Stimulated activated CD4-positive, alpha-beta T cell treated with anti-CD3 and anti-CD28 coated beads, Interleukin-15, amount 100 ng/mL, for 1 hour (primary cell): Measurements from ENCODE around the gene LAMC2.

Source experiments
- DNase-seq, 2 donors: peaks; one replicate each; pipeline ENCODE4 v3.0.0-alpha.2; 2020; ENCODE audit warnings: low read depth in 1 of 2, low spot score in 1 of 2

LAMC2 gene

DNA sequence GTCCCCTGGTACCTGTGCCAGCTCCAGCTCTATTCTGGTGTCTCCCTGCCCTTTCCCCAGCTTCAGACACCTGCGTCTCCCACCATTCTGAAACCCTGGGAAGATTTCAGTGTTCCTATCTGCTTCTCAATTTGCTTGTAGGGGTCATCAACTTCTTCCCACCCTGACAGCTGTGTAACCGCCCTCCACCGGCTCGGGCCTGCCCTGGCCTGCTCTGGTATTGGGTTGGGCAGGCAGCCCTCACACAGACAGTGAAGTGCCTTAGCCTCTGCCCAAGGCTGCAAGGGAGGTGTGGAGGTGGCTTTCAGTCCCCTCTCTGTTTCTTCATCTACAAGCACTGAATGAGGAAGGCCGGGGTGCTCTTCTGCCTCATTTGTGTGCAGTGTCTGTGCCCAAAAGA, 97.2 kb downstream of the LAMC2 start:
- DNase-seq, result no peak

DNA sequence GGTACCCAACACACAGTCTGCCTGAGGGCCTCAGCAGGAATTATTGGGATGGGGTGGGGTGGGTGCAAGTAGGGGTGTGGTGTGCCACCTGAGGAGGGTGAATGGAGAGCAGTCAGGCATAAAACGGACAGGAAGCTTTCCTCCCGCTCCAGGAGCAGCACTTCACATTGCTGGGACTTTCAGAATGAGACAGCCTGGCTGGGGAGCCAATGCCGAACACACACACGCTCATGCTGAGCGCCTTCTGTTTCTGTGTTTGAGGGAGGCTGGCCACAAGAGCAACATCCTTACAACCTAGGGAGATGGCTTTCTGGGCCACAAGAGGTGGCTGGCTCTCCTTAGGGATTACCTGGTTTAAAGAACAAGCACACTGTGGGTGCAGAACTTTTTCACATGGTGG, 98.0 kb downstream of the LAMC2 start:
- DNase-seq, result no peak

DNA sequence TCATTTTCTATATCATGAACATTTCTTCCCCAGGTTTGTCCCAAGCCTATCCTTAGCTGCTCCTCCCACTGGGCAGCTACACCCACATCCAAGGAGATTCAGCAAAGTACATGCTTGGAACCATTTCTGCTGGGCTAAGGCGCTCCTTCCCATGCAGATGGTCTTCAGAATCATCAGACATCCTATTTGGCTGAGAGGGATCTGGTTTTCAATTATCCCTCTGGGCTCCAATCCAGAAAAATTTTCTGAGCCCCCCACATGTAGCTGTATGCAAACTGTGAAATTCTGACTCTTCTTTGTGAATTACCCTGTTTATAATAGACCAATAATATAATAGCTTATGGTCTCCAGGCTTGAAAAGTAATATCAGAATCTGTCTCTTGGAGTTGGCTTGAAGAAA, 99.2 kb downstream of the LAMC2 start:
- no peak for DNase-seq

DNA sequence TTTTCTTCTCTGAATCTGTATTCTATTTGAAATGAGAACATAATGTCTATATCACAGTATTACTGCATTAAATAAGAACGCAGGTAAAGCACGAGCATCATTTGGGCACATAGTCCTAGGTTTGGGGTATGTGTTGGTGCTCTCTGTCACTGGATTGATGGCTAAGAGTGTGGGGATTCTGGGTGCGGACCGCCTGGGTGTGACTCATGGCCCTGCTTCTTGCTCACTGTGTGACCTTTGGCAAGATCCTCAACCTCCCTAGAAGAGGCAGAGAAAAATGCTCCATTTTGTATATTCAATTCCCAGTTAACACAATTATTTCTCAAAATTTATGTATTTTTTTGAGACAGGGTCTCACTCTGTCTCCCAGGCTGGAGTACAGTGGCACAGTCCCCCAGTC, 99.7 kb downstream of the LAMC2 start:
- no peak for DNase-seq

DNA sequence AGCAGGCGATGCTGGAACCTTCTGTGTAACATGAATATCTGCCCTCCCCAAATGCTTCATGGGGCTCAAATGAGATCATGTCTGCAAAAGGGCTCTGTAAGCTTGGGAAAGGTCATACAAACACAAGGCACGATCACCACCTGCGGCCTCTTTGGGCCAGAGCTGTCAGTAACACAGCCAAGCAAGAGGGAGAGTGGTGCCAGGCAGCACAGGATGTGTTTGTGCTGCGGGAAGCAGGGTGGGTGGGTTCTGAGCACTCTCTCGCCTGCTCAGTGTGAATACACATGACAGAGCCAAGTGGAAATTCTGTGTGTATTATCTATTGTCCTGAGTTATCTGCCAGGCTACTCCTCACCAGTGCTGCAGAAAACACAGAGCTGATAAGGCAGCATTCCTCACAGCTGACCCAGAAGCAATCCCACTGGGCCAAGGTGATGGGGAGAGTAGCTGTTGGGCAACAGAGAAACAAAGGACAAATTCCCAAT, 101.2 kb downstream of the LAMC2 start:
- DNase-seq, result no peak

DNA sequence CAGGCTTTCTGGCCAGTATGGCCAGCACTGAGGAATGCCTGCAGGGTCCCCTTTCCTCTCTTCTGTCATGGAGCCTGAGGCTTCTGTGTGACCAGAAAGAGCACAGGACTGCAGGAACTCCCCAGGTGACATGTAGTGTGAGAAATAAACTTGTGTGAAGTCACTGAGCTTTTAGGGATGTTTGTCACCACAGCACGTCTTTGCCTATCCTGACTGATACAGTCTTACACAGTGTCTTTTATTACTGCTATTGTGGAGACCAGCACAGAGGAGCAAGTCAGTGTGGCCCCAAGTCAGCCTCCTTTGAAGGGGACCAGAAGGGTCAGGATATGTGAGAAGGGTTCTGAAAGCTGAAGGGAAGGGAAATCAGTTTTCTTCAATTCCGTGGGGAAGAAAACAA, 102.5 kb downstream of the LAMC2 start:
- no peak for DNase-seq

DNA sequence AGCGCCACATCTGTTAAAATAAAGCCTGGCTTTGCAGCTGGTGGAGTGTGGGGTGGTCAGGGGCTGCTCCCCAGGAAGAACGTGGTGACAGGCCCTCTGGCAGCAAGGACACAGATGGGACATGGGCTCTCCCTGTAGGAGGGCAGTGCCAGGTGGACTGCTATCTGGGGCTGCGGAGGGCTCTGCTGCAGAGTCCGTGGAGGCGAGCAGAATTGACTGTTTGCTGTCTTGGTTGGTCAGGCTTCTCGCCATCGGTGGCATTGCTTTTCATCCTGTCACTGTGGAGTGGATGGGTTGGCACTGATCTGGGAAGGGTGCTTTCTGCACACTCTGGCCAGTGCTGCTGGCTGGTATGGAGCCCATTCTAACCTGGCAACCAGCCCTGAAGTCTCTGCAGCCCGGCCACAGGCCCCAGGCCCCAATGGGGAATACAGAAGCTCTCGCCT, 103.0 kb downstream of the LAMC2 start:
- DNase-seq, result no peak

DNA sequence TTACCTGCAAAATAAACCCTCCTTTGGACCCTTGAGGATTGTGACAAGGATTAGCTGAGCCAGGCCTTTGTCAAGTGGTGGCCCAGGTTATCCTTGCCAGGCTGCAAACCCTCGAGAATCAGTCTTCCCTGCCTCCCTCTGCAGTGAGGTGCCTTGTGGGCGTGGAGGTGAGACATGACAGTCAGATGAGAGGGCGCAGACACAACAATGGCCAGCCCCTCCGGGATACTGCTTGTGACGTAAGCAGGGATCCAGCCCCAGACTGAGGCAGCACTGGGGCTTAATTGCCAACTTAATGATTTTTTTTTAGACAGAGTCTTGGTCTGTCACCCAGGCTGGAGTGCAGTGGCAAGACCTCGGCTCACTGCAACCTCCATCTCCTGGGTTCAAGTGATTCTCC, 104.6 kb downstream of the LAMC2 start:
- no peak for DNase-seq

DNA sequence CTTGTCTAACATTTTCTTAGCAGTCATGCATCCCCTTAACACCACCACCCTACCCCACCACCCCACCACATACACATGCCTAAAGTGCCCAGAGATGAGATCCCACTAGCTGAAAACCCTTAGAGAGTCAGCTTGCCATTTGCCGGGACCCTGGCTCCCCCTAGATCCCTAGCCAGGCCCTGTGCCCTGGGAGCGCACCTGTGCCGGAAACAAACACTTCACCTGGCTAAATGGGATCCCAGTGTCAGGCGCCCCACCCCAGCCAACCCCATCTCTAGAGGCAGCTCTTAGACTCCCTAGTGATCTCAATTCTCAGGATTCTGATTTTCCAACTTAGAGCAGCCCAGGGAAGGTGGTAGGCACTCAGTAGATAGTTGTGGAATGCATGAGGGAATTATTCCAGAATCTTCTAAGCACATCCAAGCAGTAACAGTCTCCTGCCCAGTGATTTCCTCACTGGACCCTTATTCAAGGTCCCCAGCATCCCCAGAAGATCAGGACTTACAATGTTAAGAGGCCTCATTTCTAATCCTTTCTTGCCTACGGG, 105.2 kb downstream of the LAMC2 start:
- no peak for DNase-seq

DNA sequence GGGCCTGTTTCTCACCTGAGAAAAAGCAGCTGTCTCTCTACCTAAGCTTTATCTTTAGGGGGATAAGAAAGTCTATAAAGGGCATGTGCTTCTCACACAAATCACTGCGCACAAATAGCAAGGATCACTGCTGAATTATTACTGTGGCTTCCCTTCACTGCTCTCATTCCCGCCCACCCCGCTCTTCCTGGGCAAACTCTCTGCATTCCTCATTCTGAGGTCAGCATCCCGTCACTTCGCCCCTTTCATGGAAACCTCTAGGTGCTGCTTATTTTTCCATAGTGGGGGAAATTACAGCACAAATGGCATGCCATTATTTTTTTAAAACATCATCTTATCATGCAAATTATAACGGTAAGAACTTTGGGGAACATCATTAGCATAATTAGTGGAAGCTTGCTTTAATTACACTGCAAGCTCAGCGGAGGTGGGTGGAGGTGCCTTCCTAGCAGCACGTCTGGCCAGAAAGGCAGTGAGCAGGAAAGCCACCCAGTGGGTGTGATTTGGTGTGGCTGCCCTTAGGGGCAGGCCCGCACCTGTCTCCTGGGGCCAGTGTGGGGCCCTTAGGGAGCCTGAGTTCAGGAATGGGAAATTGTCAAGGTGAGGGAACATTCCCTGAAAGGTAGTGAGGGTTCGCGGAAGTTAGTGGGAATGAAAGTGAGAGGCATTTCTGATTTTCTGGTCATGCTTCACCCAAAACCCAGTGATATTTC, 105.9 kb downstream of the LAMC2 start:
- DNase-seq, result no peak

DNA sequence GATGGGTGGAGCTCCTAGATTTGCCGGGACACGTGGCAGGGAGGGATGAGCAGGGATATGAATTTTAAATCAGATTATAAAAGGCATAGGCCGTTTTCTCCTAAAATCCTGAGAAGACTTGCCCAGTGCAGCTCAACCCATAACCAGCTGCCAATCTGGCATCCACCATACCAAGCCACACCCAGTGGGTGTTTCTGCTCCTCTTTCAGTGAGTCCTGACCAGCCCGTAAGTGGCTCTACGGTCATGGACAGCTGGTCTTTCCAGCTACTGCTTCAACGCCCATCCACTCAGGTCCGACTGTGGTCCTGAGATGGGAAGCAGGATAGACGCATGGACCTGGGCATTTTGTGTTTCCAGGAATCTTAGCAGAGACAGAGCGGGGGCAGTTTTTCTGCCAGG, 107.2 kb downstream of the LAMC2 start:
- no peak for DNase-seq

DNA sequence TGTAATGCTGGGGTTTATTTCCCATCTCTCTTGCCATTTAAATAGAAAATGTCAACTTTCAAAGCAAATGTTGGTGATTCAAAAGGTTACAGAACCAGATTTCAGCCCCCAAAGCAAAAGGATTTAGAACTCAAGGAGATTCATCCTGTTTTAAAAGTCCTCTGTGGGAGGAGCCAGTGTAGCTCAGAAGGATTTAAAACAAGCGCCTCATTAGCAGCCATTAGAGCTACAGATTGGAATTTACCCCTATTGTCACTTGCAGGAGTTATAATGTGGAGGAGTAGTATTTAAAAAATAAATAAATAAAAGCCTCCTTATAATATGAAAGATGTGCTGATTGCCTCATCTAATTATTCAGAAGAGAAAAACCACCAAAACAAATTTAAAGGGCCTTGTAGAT, 107.8 kb downstream of the LAMC2 start:
- no peak for DNase-seq
